Neuronal stem cell (in vitro differentiated cells): Measurements from ENCODE around the gene REEP3.

Source experiments
- DNase-seq: peaks from one replicate; pipeline ENCODE4 v3.0.0-alpha.2; 2013; ENCODE audit warnings: low spot score
- H2AFZ ChIP-seq: one replicate; pipeline ENCODE4 v1.6.1; 2013; ENCODE audit warnings: mild to moderate bottlenecking, low read length, inconsistent platforms
- H2AK5ac ChIP-seq: 2 replicates; pipeline ENCODE4 v1.6.1; 2013; ENCODE audit warnings: low read depth, mild to moderate bottlenecking, inconsistent platforms, low read length, moderate library complexity, mixed read lengths
- H2BK120ac ChIP-seq: 2 replicates; pipeline ENCODE4 v1.6.1; 2013; ENCODE audit warnings: low read depth, mild to moderate bottlenecking, inconsistent platforms, low read length, moderate library complexity, mixed read lengths
- H2BK12ac ChIP-seq: one replicate; pipeline ENCODE4 v1.6.1; 2013; ENCODE audit warnings: low read length, inconsistent platforms
- H2BK15ac ChIP-seq: 2 replicates; pipeline ENCODE4 v1.6.1; 2013; ENCODE audit warnings: mild to moderate bottlenecking, low read length, inconsistent platforms, mixed read lengths
- H2BK5ac ChIP-seq: one replicate; pipeline ENCODE4 v1.6.1; 2013; ENCODE audit warnings: inconsistent platforms, mild to moderate bottlenecking, low read length, moderate library complexity
- H3K14ac ChIP-seq: one replicate; pipeline ENCODE4 v1.6.1; 2013; ENCODE audit warnings: low read length, inconsistent platforms
- H3K18ac ChIP-seq: 2 replicates; pipeline ENCODE4 v1.6.1; 2013; ENCODE audit warnings: low read length, inconsistent platforms
- H3K23ac ChIP-seq: 2 replicates; pipeline ENCODE4 v1.6.1; 2013; ENCODE audit warnings: low read depth, mild to moderate bottlenecking, mixed read lengths, low read length, inconsistent platforms; ENCODE audit not compliant: poor library complexity
- H3K27ac ChIP-seq: replicated peaks from 3 replicates; pipeline ENCODE4 v1.5.1; 2013; ENCODE audit warnings: low read length, inconsistent platforms
- H3K27me3 ChIP-seq, 3 experiments: 2 replicates each; pipeline ENCODE4 v1.6.1; 2013; ENCODE audit warnings: low read length in 3 of 3, mild to moderate bottlenecking in 2 of 3, inconsistent platforms in 1 of 3, low read depth in 1 of 3, mixed read lengths in 1 of 3, moderate library complexity in 1 of 3; ENCODE audit not compliant: control insufficient read depth in 3 of 3, insufficient read depth in 3 of 3
- H3K36me3 ChIP-seq, 2 donors: replicated peaks in 1 of 2; 2 replicates each; pipeline ENCODE4 v1.6.1; 2013; ENCODE audit warnings: low read length in 2 of 2; ENCODE audit not compliant: control insufficient read depth in 2 of 2, insufficient read depth in 2 of 2
- H3K4ac ChIP-seq: 2 replicates; pipeline ENCODE4 v1.6.1; 2013; ENCODE audit warnings: inconsistent platforms, mild to moderate bottlenecking, low read length, moderate library complexity
- H3K4me1 ChIP-seq, 2 donors: 1 replicate in 1 of 2; 2 replicates in 1 of 2; pipeline ENCODE4 v1.6.1; 2013; ENCODE audit warnings: low read length in 2 of 2, low read depth in 1 of 2; ENCODE audit not compliant: control insufficient read depth in 2 of 2, insufficient read depth in 1 of 2
- H3K4me2 ChIP-seq: one replicate; pipeline ENCODE4 v1.6.1; 2013; ENCODE audit warnings: mild to moderate bottlenecking, low read length, inconsistent platforms; ENCODE audit not compliant: insufficient read depth, poor library complexity, severe bottlenecking
- H3K4me3 ChIP-seq, 2 donors: 2 replicates each; pipeline ENCODE4 v1.5.1; 2013; ENCODE audit warnings: low read length in 2 of 2, mild to moderate bottlenecking in 2 of 2, inconsistent platforms in 1 of 2, moderate library complexity in 1 of 2
- H3K79me1 ChIP-seq: one replicate; pipeline ENCODE4 v1.6.1; 2013; ENCODE audit warnings: low read depth, mild to moderate bottlenecking, inconsistent platforms, low read length, moderate library complexity
- H3K9ac ChIP-seq: one replicate; pipeline ENCODE4 v1.6.1; 2013; ENCODE audit warnings: mild to moderate bottlenecking, low read depth, low read length, inconsistent platforms; ENCODE audit not compliant: poor library complexity
- H3K9me3 ChIP-seq, 2 donors: replicated peaks in 1 of 2; 2 replicates each; pipeline versions ENCODE3 to v1.6.1; 2013; ENCODE audit warnings: low read length in 2 of 2, mild to moderate bottlenecking in 2 of 2, inconsistent platforms in 1 of 2, low read depth in 1 of 2, mixed read lengths in 1 of 2, moderate library complexity in 1 of 2; ENCODE audit not compliant: control insufficient read depth in 2 of 2, insufficient read depth in 1 of 2
- H4K8ac ChIP-seq: one replicate; pipeline ENCODE4 v1.6.1; 2013; ENCODE audit warnings: low read depth, mild to moderate bottlenecking, inconsistent platforms, low read length, moderate library complexity
- H4K91ac ChIP-seq: one replicate; pipeline ENCODE4 v1.6.1; 2013; ENCODE audit warnings: low read length, low read depth, mild to moderate bottlenecking, inconsistent platforms; ENCODE audit not compliant: poor library complexity
- WGBS, 2 donors: extraction: QIAGEN DNeasy Blood & Tissue Kit; methylation state at CpG; one replicate each; pipeline ENCODE4 v1.1.7; 2013; ENCODE audit warnings: missing lambda C conversion rate in 2 of 2, mixed read lengths in 1 of 2; ENCODE audit not compliant: insufficient read length in 2 of 2, insufficient replicate concordance in 1 of 2; ENCODE audit errors: extremely low coverage in 2 of 2; 5-methylcytosine and 5-hydroxymethylcytosine counted together

Gene REEP3

GRCh38 chr10:63494951-63495350 lies 26.2 kb upstream of the REEP3 start:
- Histone ChIP-seq H3K4me3 (no peak overlapping the region), H4K8ac (no peak overlapping the region), H2BK5ac (no peak overlapping the region), H2AFZ (no peak overlapping the region), H3K27ac (no peak overlapping the region), H2BK120ac (no peak overlapping the region), H3K9ac (no peak overlapping the region), H4K91ac (no peak overlapping the region), H3K14ac (no peak overlapping the region), H3K4ac (no peak overlapping the region), H3K79me1 (peaks cover 2% of the 10 kb centered on the region), H2BK12ac (no peak overlapping the region), H3K27me3 (no peaks in the 10 kb centered on the region), H3K4me1 (no peaks in the 10 kb centered on the region), H2AK5ac (no peak overlapping the region), H3K23ac (no peak overlapping the region), H3K4me2 (no peak overlapping the region), H3K36me3 (peaks cover 0 to 30% of the 10 kb centered on the region in 2 donors), H2BK15ac (no peak overlapping the region), H3K18ac (no peak overlapping the region), H3K9me3 (peaks cover 0 to 33% of the 10 kb centered on the region in 2 donors)
- no peak for DNase-seq
- no CpG with 5 or more reads among the region's 2 CpGs for WGBS, 2 donors

- H2BK12ac ChIP-seq: no peak overlapping the region
- H3K4ac ChIP-seq: no peak overlapping the region
- H4K8ac ChIP-seq: no peak overlapping the region
- H3K18ac ChIP-seq: no peak overlapping the region
- peaks cover 0 to 27% of the 10 kb centered on the region in 2 donors for H3K9me3 ChIP-seq
- H3K27ac ChIP-seq: no peak overlapping the region
- no CpG with 5 or more reads among the region's 1 CpG for WGBS, 2 donors
- no peak overlapping the region for H3K14ac ChIP-seq
- peaks cover 3% of the 10 kb centered on the region for H3K79me1 ChIP-seq
- peaks cover 0 to 31% of the 10 kb centered on the region in 2 donors for H3K36me3 ChIP-seq
- H3K4me3 ChIP-seq: no peak overlapping the region
- H2BK15ac ChIP-seq: no peak overlapping the region
- no peak overlapping the region for H2AK5ac ChIP-seq
- H3K9ac ChIP-seq: no peak overlapping the region
- H3K27me3 ChIP-seq: no peaks in the 10 kb centered on the region
- H2AFZ ChIP-seq: no peak overlapping the region
- H3K4me1 ChIP-seq: no peaks in the 10 kb centered on the region
- H3K23ac ChIP-seq: no peak overlapping the region
- H2BK120ac ChIP-seq: no peak overlapping the region
- H4K91ac ChIP-seq: no peak overlapping the region
- DNase-seq: no peak
- no peak overlapping the region for H3K4me2 ChIP-seq
- no peak overlapping the region for H2BK5ac ChIP-seq
These were observed 24.6 kb upstream of the REEP3 start for GRCh38 chr10:63496561-63496960.

- no peak overlapping the region for H3K4me3 ChIP-seq
- DNase-seq: no peak
- no peak overlapping the region for H2AFZ ChIP-seq
- no peak overlapping the region for H4K91ac ChIP-seq
- no peak overlapping the region for H2BK12ac ChIP-seq
- no peak overlapping the region for H3K18ac ChIP-seq
- peaks cover 0 to 31% of the 10 kb centered on the region in 2 donors for H3K36me3 ChIP-seq
- H3K4ac ChIP-seq: no peak overlapping the region
- no peak overlapping the region for H3K9ac ChIP-seq
- H2BK5ac ChIP-seq: no peak overlapping the region
- H2AK5ac ChIP-seq: no peak overlapping the region
- H3K79me1 ChIP-seq: peaks cover 3% of the 10 kb centered on the region
- H3K27ac ChIP-seq: no peak overlapping the region
- no peak overlapping the region for H3K14ac ChIP-seq
- no CpG with 5 or more reads among the region's 1 CpG for WGBS, 2 donors
- H3K23ac ChIP-seq: no peak overlapping the region
- no peak overlapping the region for H2BK15ac ChIP-seq
- H3K4me2 ChIP-seq: no peak overlapping the region
- H2BK120ac ChIP-seq: no peak overlapping the region
- H3K27me3 ChIP-seq: no peaks in the 10 kb centered on the region
- H3K4me1 ChIP-seq: no peaks in the 10 kb centered on the region
- H3K9me3 ChIP-seq: peaks cover 0 to 25% of the 10 kb centered on the region in 2 donors
- H4K8ac ChIP-seq: no peak overlapping the region
These were observed 23.9 kb upstream of the REEP3 start for GRCh38 chr10:63497321-63497720.

- Histone ChIP-seq H3K27ac (no peak overlapping the region), H4K8ac (no peak overlapping the region), H3K9me3 (peaks cover 0 to 25% of the 10 kb centered on the region in 2 donors), H3K27me3 (no peaks in the 10 kb centered on the region), H2BK120ac (no peak overlapping the region), H3K23ac (no peak overlapping the region), H2AFZ (no peak overlapping the region), H3K36me3 (peaks cover 0 to 31% of the 10 kb centered on the region in 2 donors), H3K4me1 (no peaks in the 10 kb centered on the region), H2BK5ac (no peak overlapping the region), H3K4me2 (no peak overlapping the region), H4K91ac (no peak overlapping the region), H3K4me3 (no peak overlapping the region), H2BK15ac (no peak overlapping the region), H3K18ac (no peak overlapping the region), H3K4ac (no peak overlapping the region), H3K79me1 (peaks cover 3% of the 10 kb centered on the region), H2AK5ac (no peak overlapping the region), H3K14ac (no peak overlapping the region), H3K9ac (no peak overlapping the region), H2BK12ac (no peak overlapping the region)
- WGBS, 2 donors: no CpG with 5 or more reads among the region's 1 CpG
- no peak for DNase-seq
These were observed 22.5 kb upstream of the REEP3 start for GRCh38 chr10:63498665-63499064.
